B cell (primary cell): ENCODE results near the gene MICALL2. TPM values are rescaled to one million over a fixed set of nuclear protein-coding genes. Genes with fewer than 3 reads are reported as not detected.

Experiments
- ATAC-seq: fragments of 200-7000 bp; cut with Tn5 transposase; one replicate; pipeline ENCODE4 v1.10.0; 2021; ENCODE audit warnings: low read depth, mild to moderate bottlenecking, moderate number of reproducible peaks, moderate library complexity
- CTCF ChIA-PET: fragments of 350-600 bp; sonication (Branson Sonifier 250); formaldehyde crosslinking; loops from one replicate; lab custom pipeline; 2021; ENCODE audit warnings: antibody characterized with exemption, inconsistent platforms; lab: Charles Lee
- POLR2A ChIA-PET: fragments of 350-600 bp; sonication (Branson Sonifier 250); formaldehyde crosslinking; loops from one replicate; lab custom pipeline; 2021; ENCODE audit warnings: antibody characterized with exemption; lab: Charles Lee
- DNase-seq: peaks from one replicate; pipeline ENCODE4 v3.0.0; 2013
- H2AFZ ChIP-seq: 2 replicates; pipeline ENCODE4 v1.6.1; 2012; ENCODE audit warnings: mild to moderate bottlenecking, low read depth, low read length; ENCODE audit not compliant: insufficient read depth, poor library complexity, severe bottlenecking
- H3K27ac ChIP-seq, 2 donors: 1 replicate in 1 of 2; 2 replicates in 1 of 2; pipeline ENCODE4 v1.5.1; 2012 to 2013; ENCODE audit warnings: low read length in 2 of 2, mild to moderate bottlenecking in 2 of 2, moderate library complexity in 1 of 2
- H3K27me3 ChIP-seq, 4 experiments: fragments of 200-600 bp in 1 of 4; sonication (generic) in 1 of 4; replicated peaks in 1 of 4; 1 replicate in 2 of 4; 2 replicates in 2 of 4; pipeline versions ENCODE4 v1.6.1 to v1.7.0; 2013 to 2016; ENCODE audit warnings: low read length in 3 of 4, mild to moderate bottlenecking in 2 of 4, mixed read lengths in 1 of 4, moderate library complexity in 1 of 4; ENCODE audit not compliant: insufficient read depth in 4 of 4, control insufficient read depth in 3 of 4; ENCODE audit errors: control extremely low read depth in 1 of 4
- H3K36me3 ChIP-seq, 2 experiments: replicated peaks in 1 of 2; 1 replicate in 1 of 2; 2 replicates in 1 of 2; pipeline versions ENCODE4 v1.6.1 to v1.7.1; 2013; ENCODE audit warnings: low read length in 1 of 2; ENCODE audit not compliant: insufficient read depth in 2 of 2, control insufficient read depth in 1 of 2; ENCODE audit errors: control extremely low read depth in 1 of 2, extremely low read depth in 1 of 2
- H3K4me1 ChIP-seq, 2 donors: fragments of 200-600 bp in 1 of 2; sonication (generic) in 1 of 2; 1 replicate in 1 of 2; 2 replicates in 1 of 2; pipeline versions ENCODE4 v1.5.1 to v1.6.1; 2013 to 2017; ENCODE audit warnings: low read length in 2 of 2; ENCODE audit not compliant: control insufficient read depth in 2 of 2, insufficient read depth in 2 of 2
- H3K4me2 ChIP-seq: replicated peaks from 2 replicates; pipeline ENCODE3; 2012; ENCODE audit warnings: mild to moderate bottlenecking, low read depth, low read length; ENCODE audit not compliant: poor library complexity, severe bottlenecking
- H3K4me3 ChIP-seq, 5 experiments: fragments of 200-600 bp in 1 of 5; sonication (generic) in 1 of 5; 1 replicate in 3 of 5; 2 replicates in 2 of 5; pipeline versions ENCODE4 v1.5.1 to v1.7.0; 2011 to 2016; ENCODE audit warnings: low read length in 4 of 5, mild to moderate bottlenecking in 4 of 5, low read depth in 2 of 5, control low read depth in 1 of 5, moderate library complexity in 1 of 5; ENCODE audit not compliant: insufficient read depth in 1 of 5; ENCODE audit errors: control extremely low read depth in 1 of 5, extremely low read depth in 1 of 5
- H3K79me2 ChIP-seq: fragments of 200-600 bp; sonication (generic); one replicate; pipeline ENCODE4 v1.6.0; 2016; ENCODE audit warnings: low read length; ENCODE audit not compliant: control insufficient read depth, insufficient read depth
- H3K9ac ChIP-seq: fragments of 200-600 bp; sonication (generic); 2 replicates; pipeline ENCODE4 v1.6.1; 2017; ENCODE audit warnings: mild to moderate bottlenecking, low read length, moderate library complexity
- H3K9me3 ChIP-seq, 3 donors: one replicate each; pipeline versions ENCODE4 v1.6.1 to v1.7.1; 2013; ENCODE audit warnings: low read length in 2 of 3; ENCODE audit not compliant: control insufficient read depth in 2 of 3, insufficient read depth in 1 of 3; ENCODE audit errors: control extremely low read depth in 1 of 3
- H4K20me1 ChIP-seq: 2 replicates; pipeline ENCODE4 v1.6.0; 2012; ENCODE audit warnings: mild to moderate bottlenecking, low read length; ENCODE audit not compliant: insufficient read depth, control insufficient read depth, poor library complexity, severe bottlenecking
- H3K27ac Mint-ChIP-seq: one replicate; pipeline ENCODE4 v1.8.0; 2021; ENCODE audit warnings: mixed read lengths
- H3K27me3 Mint-ChIP-seq: one replicate; pipeline ENCODE4 v1.8.0; 2021; ENCODE audit warnings: mixed read lengths
- H3K4me1 Mint-ChIP-seq: one replicate; pipeline ENCODE4 v1.8.0; 2021; ENCODE audit warnings: mixed read lengths
- H3K4me3 Mint-ChIP-seq: one replicate; pipeline ENCODE4 v1.8.0; 2021; ENCODE audit warnings: mixed read lengths
- H3K9me3 Mint-ChIP-seq: one replicate; pipeline ENCODE4 v1.8.0; 2022; ENCODE audit warnings: mixed read lengths; ENCODE audit not compliant: insufficient read depth
- EZH2 ChIP-seq: IDR thresholded peaks from 2 replicates; pipeline ENCODE4 v1.6.1; 2012; ENCODE audit warnings: borderline replicate concordance, low read depth, mild to moderate bottlenecking, moderate library complexity, low read length; ENCODE audit not compliant: insufficient read depth, poor library complexity, severe bottlenecking
- WGBS: methylation state at CpG from one replicate; pipeline ENCODE4 v1.1.5; 2013; ENCODE audit warnings: missing lambda C conversion rate; ENCODE audit not compliant: insufficient coverage; 5-methylcytosine and 5-hydroxymethylcytosine counted together
- intact Hi-C: fragments of 100-400 bp; cut with micrococcal nuclease; formaldehyde crosslinking; loops from one replicate; pipeline ENCODE4 v1.10.0; 2022
- polyA plus RNA-seq: library from polyadenylated mRNA; depleted of rRNA; stranded (reverse); fragments of >200 nt; gene quantifications from 2 replicates; pipeline ENCODE4 v1.2.3, GENCODE V29; 2012
- total RNA-seq, 2 donors: library from RNA; stranded (reverse); fragments of 120-200 nt in 1 of 2; gene quantifications; 1 replicate in 1 of 2; 2 replicates in 1 of 2; pipeline versions ENCODE4 v1.2.3 to v1.2.4, GENCODE V29; 2013 to 2022
- TF ChIP-seq, protein P1 (sequence below): fragments of 200-600 bp; IDR thresholded peaks from one replicate; pipeline ENCODE4 v1.8.0; 2022; ENCODE audit warnings: antibody characterized with exemption, mild to moderate bottlenecking

MICALL2 gene
- total and polyA plus RNA-seq, 2 donors (not counting 1 experiment from before 2014, with no cell fraction given), result 0.85 to 0.94 TPM

DNA sequence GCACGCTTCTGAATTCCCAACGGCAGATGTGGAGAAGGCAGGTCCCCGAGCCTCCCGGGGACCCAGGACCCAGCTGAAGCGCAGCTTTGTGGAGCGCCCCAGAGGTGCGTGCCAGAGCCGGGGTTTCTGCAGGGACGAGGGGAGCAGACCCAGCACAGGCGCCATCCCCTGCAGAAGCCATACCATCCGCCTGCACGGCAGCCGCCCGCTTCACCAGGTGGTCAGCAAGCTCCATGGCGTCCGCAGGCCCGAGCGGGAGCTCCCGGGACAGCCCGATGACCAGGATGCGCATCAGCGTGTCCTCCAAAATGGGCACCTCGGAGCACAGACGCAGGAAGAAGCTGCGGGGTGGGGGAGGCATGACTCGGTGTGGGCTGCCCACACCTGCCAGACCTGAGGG is 34.3 kb upstream of the MICALL2 start:
- Histone ChIP-seq H2AFZ (no peak overlapping the region), H3K4me3 (no peak overlapping the region), H3K9ac (no peak overlapping the region), H3K79me2 (no peaks in the 10 kb centered on the region), H4K20me1 (no peaks in the 10 kb centered on the region), H3K4me1 (no peaks in the 10 kb centered on the region), H3K27me3 (no peaks in the 10 kb centered on the region), H3K4me2 (no peak overlapping the region), H3K27ac (no peak overlapping the region), H3K9me3 (no peaks in the 10 kb centered on the region), H3K36me3 (peaks cover 0 to 59% of the 10 kb centered on the region in 2 experiments)
- Mint-ChIP-seq H3K27ac (no peak overlapping the region), H3K9me3 (no peaks in the 10 kb centered on the region), H3K27me3 (no peaks in the 10 kb centered on the region), H3K4me3 (no peak overlapping the region), H3K4me1 (no peaks in the 10 kb centered on the region)
- WGBS, result 97% methylated on average over 26 of the region's 26 CpGs
- ChIA-PET POLR2A (no interaction called here), CTCF (no interaction called here)
- ATAC-seq, result no peak
- intact Hi-C loops, result no loop called here
- TF ChIP-seq, protein P1, sequence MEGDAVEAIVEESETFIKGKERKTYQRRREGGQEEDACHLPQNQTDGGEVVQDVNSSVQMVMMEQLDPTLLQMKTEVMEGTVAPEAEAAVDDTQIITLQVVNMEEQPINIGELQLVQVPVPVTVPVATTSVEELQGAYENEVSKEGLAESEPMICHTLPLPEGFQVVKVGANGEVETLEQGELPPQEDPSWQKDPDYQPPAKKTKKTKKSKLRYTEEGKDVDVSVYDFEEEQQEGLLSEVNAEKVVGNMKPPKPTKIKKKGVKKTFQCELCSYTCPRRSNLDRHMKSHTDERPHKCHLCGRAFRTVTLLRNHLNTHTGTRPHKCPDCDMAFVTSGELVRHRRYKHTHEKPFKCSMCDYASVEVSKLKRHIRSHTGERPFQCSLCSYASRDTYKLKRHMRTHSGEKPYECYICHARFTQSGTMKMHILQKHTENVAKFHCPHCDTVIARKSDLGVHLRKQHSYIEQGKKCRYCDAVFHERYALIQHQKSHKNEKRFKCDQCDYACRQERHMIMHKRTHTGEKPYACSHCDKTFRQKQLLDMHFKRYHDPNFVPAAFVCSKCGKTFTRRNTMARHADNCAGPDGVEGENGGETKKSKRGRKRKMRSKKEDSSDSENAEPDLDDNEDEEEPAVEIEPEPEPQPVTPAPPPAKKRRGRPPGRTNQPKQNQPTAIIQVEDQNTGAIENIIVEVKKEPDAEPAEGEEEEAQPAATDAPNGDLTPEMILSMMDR, result no peak
- no peak for TF ChIP-seq EZH2
- no peak for DNase-seq

DNA sequence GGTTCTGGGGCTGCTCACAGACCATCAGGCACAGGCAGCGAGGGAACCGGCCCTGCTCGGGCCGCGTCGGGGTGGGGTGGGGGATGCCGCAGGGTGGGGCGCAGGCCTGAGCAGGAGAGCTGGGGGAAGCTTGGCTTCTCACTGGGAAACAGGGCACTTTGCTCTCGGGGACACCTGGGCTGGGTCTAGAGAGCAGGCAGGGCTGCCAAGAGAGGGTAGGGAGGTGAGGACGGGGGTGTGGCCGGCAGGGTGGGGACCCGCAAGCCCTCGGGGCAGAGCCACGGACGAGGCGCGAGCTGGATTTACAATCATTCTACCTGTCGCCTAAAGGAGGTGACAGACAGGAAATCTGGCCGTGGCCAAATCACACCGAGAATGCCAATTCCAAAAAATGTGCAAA is 33.9 kb upstream of the MICALL2 start:
- DNase-seq (no peak), ATAC-seq (no peak)
- TF ChIP-seq, protein P1, result no peak
- no peak for TF ChIP-seq EZH2
- Histone ChIP-seq H3K4me1 (no peaks in the 10 kb centered on the region), H3K79me2 (no peaks in the 10 kb centered on the region), H3K27me3 (no peaks in the 10 kb centered on the region), H3K9ac (no peak overlapping the region), H3K4me2 (no peak overlapping the region), H3K4me3 (no peak overlapping the region), H3K27ac (no peak overlapping the region), H3K9me3 (no peaks in the 10 kb centered on the region), H3K36me3 (peaks cover 0 to 60% of the 10 kb centered on the region in 2 experiments), H4K20me1 (peaks cover 2% of the 10 kb centered on the region), H2AFZ (no peak overlapping the region)
- ChIA-PET POLR2A (no interaction called here), CTCF (interaction anchor here (0.8 kb wide), 1 partner anchor 19 kb away, joined by 3 read pairs; no protein-coding TSS in a partner anchor)
- H3K9me3 Mint-ChIP-seq, result no peaks in the 10 kb centered on the region
- H3K27ac Mint-ChIP-seq, result no peak overlapping the region
- no peaks in the 10 kb centered on the region for H3K27me3 Mint-ChIP-seq
- intact Hi-C loops, result no loop called here
- H3K4me1 Mint-ChIP-seq, result no peaks in the 10 kb centered on the region
- WGBS, result 94% methylated on average over 11 of the region's 20 CpGs
- no peak overlapping the region for H3K4me3 Mint-ChIP-seq
